Muscle layer of duodenum (tissue), 2 donors: ENCODE measurements around the gene TMEM163.
"Not testable (repeated sequence)": the region's sequence is repeated elsewhere in the genome, so short reads cannot be mapped to it uniquely, and the experiment has no call there.

Experiments
- H3K27ac ChIP-seq: one replicate; pipeline ENCODE4 v1.7.0; 2013; ENCODE audit warnings: mild to moderate bottlenecking, low read length
- H3K27me3 ChIP-seq: one replicate; pipeline ENCODE4 v1.7.0; 2013; ENCODE audit warnings: low read depth, mild to moderate bottlenecking, control low read depth, low read length
- H3K36me3 ChIP-seq, 2 donors: one replicate each; pipeline ENCODE4 v1.7.0; 2013; ENCODE audit warnings: low read length in 2 of 2, control low read depth in 1 of 2, mild to moderate bottlenecking in 1 of 2; ENCODE audit not compliant: insufficient read depth in 2 of 2, control insufficient read depth in 1 of 2
- H3K4me1 ChIP-seq, 2 donors: one replicate each; pipeline ENCODE4 v1.7.0; 2013; ENCODE audit warnings: low read length in 2 of 2, mild to moderate bottlenecking in 2 of 2, control low read depth in 1 of 2, moderate library complexity in 1 of 2; ENCODE audit not compliant: insufficient read depth in 2 of 2, control insufficient read depth in 1 of 2
- H3K4me3 ChIP-seq, 2 donors: one replicate each; pipeline ENCODE4 v1.7.0; 2013; ENCODE audit warnings: low read length in 2 of 2, low read depth in 1 of 2, mild to moderate bottlenecking in 1 of 2
- H3K9me3 ChIP-seq, 2 donors: one replicate each; pipeline ENCODE4 v1.7.0; 2013; ENCODE audit warnings: low read length in 2 of 2, control low read depth in 1 of 2, mild to moderate bottlenecking in 1 of 2; ENCODE audit not compliant: control insufficient read depth in 1 of 2
- donor health status: healthy.

Gene TMEM163

DNA sequence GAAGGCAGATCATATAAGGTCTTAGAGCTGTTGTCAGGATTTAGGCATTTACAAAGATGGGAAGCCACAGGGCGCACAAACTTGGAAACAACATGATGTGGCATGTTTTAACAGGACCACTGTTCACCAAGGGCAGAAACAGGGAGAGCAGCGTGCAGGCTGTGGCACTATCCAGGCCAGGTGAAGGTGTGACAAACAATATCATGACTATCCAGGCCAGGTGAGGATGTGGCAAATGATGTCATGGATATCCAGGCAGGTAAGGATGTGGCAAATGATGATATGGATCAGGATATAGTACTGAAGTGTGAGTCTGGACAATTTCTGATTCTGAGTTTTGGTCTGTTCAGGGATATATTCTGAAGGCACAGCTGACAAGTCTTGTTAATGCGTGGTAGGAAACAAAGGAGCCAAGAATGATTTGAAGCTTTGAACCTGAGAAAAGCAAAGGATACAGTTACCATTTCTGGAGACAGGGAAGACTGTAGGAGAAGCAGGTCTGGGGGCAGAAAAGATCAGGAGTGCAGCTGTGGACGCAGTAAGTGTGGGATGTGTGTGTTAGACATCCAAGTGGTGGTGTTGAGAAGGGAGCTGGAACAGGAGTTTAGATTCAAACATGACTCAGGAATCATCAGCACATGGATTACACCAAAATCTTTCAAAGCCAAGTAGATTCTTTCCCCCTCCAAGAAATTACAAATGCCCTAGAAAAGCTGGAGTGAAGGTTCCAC lies 205.9 kb downstream of the TMEM163 start:
- Histone ChIP-seq H3K27me3 (no peaks in the 10 kb centered on the region), H3K9me3 (no peaks in the 10 kb centered on the region), H3K4me3 (no peak overlapping the region), H3K4me1 (peaks cover 0 to 4% of the 10 kb centered on the region in 2 donors), H3K27ac (no peak overlapping the region), H3K36me3 (no peaks in the 10 kb centered on the region)

- H3K36me3 ChIP-seq, result no peaks in the 10 kb centered on the region
- H3K4me3 ChIP-seq, result no peak overlapping the region
- H3K4me1 ChIP-seq, result no peaks in the 10 kb centered on the region
- H3K9me3 ChIP-seq, result no peaks in the 10 kb centered on the region
- H3K27ac ChIP-seq, result no peak overlapping the region
- H3K27me3 ChIP-seq, result no peaks in the 10 kb centered on the region
These were observed 210.4 kb downstream of the TMEM163 start for GRCh38 chr2:134508391-134508790.

DNA sequence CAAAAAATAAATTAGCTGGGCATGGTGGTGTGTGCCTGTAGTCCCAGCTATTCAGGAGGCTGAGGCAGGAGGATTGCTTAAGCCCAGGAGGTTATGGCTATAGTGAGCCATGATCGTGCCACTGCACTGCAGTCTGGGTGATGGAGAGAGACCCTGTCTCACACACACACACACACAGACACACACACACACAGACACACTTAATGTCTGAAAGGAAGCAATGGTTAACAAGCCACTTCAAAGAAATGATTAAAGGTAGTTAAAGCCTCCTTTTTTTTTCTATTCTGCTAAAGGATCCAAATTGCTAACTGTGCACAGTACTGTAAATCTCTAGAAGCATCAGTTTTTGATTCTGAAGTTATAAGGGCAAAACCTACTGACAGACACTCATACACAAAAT lies 211.1 kb downstream of the TMEM163 start:
- H3K4me3 ChIP-seq, result no peak overlapping the region
- no peaks in the 10 kb centered on the region for H3K27me3 ChIP-seq
- no peaks in the 10 kb centered on the region for H3K9me3 ChIP-seq
- no peaks in the 10 kb centered on the region for H3K4me1 ChIP-seq
- H3K36me3 ChIP-seq, result no peaks in the 10 kb centered on the region
- no peak overlapping the region for H3K27ac ChIP-seq

DNA sequence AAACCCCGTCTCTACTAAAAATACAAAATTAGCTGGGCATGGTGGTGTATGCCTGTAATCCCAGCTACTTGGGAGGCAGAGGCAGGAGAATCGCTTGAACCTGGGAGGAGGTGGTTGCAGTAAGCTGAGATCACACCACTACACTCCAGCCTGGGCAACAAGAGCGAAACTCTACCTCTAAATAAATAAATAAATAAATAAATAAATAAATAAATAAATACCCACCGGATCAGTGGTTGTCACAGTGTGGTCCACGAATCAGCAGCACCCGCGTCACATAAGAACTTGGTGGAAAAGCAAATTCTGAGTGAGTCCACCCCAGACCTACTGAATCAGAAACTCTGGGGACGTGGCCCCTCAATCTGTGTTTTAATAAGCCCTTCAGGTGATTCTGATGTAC lies 211.6 kb downstream of the TMEM163 start:
- H3K36me3 ChIP-seq, H3K27ac ChIP-seq, H3K27me3 ChIP-seq, H3K4me3 ChIP-seq, H3K4me1 ChIP-seq, H3K9me3 ChIP-seq: not testable (repeated sequence)

- no peaks in the 10 kb centered on the region for H3K27me3 ChIP-seq
- H3K9me3 ChIP-seq, result no peaks in the 10 kb centered on the region
- H3K4me1 ChIP-seq, result no peaks in the 10 kb centered on the region
- H3K27ac ChIP-seq, result no peak overlapping the region
- H3K4me3 ChIP-seq, result no peak overlapping the region
- H3K36me3 ChIP-seq, result no peaks in the 10 kb centered on the region
These were observed 213.4 kb downstream of the TMEM163 start for GRCh38 chr2:134505446-134505845.

- Histone ChIP-seq H3K4me1 (no peaks in the 10 kb centered on the region), H3K36me3 (no peaks in the 10 kb centered on the region), H3K4me3 (no peak overlapping the region), H3K27ac (no peak overlapping the region), H3K27me3 (no peaks in the 10 kb centered on the region), H3K9me3 (no peaks in the 10 kb centered on the region)
These were observed 214.0 kb downstream of the TMEM163 start for GRCh38 chr2:134504586-134505336.

DNA sequence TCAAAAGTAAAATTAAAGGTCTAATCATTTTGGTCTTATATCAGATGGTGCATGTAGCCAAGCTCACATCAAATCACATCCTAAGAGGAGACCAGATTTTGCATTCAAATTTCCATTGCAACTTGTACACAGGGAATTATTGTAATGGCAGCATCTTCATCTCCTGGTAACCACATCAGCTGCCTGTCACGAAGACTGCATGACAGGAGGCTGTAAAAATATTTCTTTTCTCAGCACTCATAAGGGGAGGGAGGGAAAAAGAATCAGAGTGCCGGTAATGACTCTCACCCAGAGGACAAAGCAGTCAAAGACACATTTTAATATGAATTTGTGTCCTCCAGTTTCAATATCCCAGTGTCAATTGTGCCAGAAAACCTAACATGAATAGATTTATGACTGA lies 216.7 kb downstream of the TMEM163 start:
- Histone ChIP-seq H3K27me3 (no peaks in the 10 kb centered on the region), H3K9me3 (no peaks in the 10 kb centered on the region), H3K4me3 (no peak overlapping the region), H3K27ac (no peak overlapping the region), H3K36me3 (no peaks in the 10 kb centered on the region), H3K4me1 (no peaks in the 10 kb centered on the region)

DNA sequence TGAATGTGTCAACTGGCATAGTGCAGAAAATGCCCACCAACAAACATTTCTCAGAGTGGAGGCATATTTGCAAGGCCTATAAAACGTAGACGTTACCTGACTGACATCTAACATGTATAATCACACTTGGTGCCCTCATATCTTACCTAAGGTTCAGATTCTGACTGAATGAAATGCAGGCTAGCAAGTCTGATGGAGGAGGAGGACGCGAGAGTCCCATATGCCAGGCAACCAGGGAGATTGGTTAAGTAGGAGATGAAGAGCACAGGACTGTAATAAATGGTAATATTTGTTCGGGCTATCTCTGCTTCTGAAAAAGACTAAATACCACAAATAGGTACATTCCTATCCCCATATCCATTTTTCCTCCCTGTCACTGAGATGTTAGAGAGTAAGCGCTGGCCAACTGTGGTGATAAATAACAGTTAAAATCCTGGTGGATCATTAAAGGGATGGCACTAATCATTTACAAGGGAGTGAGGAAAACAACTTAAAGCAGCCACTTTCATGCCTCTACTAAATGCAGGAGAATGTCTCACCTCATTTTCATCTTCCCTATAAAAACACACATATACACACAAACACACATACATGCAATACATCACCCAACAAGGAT lies 217.2 kb downstream of the TMEM163 start:
- H3K36me3 ChIP-seq, result no peaks in the 10 kb centered on the region
- no peaks in the 10 kb centered on the region for H3K4me1 ChIP-seq
- H3K27ac ChIP-seq, result no peak overlapping the region
- no peaks in the 10 kb centered on the region for H3K27me3 ChIP-seq
- no peaks in the 10 kb centered on the region for H3K9me3 ChIP-seq
- H3K4me3 ChIP-seq, result no peak overlapping the region

GRCh38 chr2:134500211-134500935 lies 218.4 kb downstream of the TMEM163 start:
- Histone ChIP-seq H3K4me3 (no peak overlapping the region), H3K36me3 (no peaks in the 10 kb centered on the region), H3K27ac (no peak overlapping the region), H3K27me3 (no peaks in the 10 kb centered on the region), H3K4me1 (no peaks in the 10 kb centered on the region), H3K9me3 (no peaks in the 10 kb centered on the region)

DNA sequence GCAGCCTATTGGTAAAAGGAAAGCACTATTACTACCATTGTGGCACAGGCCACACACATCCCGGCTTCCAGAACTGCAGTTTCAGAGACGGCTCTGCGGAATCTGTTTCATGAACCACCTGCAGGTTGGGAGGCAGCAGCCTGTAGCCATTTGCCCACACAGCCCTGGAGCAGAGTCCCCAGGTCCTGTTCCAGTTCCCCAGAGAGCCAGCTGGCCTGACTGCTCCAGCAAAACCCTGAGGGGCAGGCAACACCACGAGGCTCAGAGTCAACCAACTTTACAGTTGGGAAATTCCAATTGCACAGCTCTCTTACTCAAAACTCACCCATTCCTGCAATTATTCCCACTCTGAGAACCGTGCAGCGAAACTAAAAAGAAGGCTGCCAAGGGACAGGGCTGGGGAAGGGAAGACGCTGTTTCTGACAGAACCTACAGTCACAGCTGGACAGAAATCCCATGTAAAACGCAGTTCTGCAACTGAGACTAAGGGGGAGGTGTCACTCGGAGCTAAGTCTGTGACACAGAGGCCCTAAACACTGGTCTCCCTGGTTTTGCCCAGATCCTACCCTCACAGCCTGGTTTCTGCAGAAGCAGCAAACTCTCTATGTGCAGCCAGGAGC lies 219.4 kb downstream of the TMEM163 start:
- Histone ChIP-seq H3K4me1 (no peaks in the 10 kb centered on the region), H3K4me3 (no peak overlapping the region), H3K27me3 (no peaks in the 10 kb centered on the region), H3K36me3 (no peaks in the 10 kb centered on the region), H3K27ac (no peak overlapping the region), H3K9me3 (no peaks in the 10 kb centered on the region)

DNA sequence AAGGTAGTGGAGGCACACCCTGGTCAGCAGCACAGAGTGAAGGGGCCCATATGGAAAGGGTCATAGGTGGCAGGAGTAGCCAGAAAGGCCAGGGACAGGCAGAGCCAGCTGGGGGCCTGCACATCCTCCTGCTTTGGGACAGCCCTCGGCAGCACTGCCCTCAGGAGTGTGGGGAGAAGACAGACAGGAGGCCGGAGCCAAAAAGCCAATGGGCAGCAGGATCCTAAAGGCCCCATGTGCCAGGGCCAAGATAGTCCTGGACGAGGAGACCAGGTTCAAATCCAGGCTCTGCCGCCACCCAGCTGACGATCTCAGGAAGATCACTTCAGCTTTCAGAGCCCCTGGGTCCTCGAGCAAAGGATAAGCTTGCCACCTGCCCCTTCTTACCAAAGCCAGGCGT lies 220.1 kb downstream of the TMEM163 start:
- Histone ChIP-seq H3K9me3 (no peaks in the 10 kb centered on the region), H3K4me1 (no peaks in the 10 kb centered on the region), H3K36me3 (no peaks in the 10 kb centered on the region), H3K27ac (no peak overlapping the region), H3K27me3 (no peaks in the 10 kb centered on the region), H3K4me3 (no peak overlapping the region)
